Keratinocyte (primary cell): ENCODE measurements around the gene GYS1.

Source experiments
- EZH2 ChIP-seq: IDR thresholded peaks from one replicate; pipeline ENCODE4 v1.6.1; 2012; ENCODE audit warnings: inconsistent platforms, mild to moderate bottlenecking, low read length, moderate library complexity
- TF ChIP-seq, protein P1 (sequence below), 3 experiments: IDR thresholded peaks in 1 of 3; conservative IDR thresholded peaks in 1 of 3; optimal IDR thresholded peaks in 1 of 3; 2 replicates in 2 of 3; 3 replicates in 1 of 3; pipeline versions ENCODE3 to v1.5.1; 2011; ENCODE audit warnings: low read length in 3 of 3, mild to moderate bottlenecking in 3 of 3, moderate library complexity in 2 of 3, control low read depth in 1 of 3, inconsistent platforms in 1 of 3; ENCODE audit not compliant: insufficient read depth in 2 of 3; ENCODE audit errors: extremely low read depth in 1 of 3

DNA sequence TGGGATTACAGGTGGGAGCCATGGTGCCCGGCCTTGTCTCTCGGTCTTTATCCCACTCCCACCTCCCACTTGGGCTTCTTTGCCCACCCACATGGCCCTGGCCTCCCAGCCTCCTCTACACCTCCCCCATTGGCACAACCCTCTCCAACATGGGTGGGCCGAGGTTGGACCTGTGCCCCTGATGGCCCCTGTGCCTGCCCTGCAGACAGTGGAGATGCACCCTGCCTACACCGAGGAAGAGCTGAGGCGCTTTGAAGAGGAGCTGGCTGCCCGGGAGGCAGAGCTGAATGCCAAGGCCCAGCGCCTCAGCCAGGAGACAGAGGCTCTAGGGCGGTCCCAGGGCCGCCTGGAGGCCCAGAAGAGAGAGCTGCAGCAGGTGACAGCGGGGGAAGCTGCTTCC is 72.2 kb downstream of the GYS1 start:
- TF ChIP-seq, protein P1, sequence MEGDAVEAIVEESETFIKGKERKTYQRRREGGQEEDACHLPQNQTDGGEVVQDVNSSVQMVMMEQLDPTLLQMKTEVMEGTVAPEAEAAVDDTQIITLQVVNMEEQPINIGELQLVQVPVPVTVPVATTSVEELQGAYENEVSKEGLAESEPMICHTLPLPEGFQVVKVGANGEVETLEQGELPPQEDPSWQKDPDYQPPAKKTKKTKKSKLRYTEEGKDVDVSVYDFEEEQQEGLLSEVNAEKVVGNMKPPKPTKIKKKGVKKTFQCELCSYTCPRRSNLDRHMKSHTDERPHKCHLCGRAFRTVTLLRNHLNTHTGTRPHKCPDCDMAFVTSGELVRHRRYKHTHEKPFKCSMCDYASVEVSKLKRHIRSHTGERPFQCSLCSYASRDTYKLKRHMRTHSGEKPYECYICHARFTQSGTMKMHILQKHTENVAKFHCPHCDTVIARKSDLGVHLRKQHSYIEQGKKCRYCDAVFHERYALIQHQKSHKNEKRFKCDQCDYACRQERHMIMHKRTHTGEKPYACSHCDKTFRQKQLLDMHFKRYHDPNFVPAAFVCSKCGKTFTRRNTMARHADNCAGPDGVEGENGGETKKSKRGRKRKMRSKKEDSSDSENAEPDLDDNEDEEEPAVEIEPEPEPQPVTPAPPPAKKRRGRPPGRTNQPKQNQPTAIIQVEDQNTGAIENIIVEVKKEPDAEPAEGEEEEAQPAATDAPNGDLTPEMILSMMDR (optimal IDR thresholded peaks at IDR 0.05 in 1 of 3, IDR thresholded peaks at IDR 0.05 in 1 of 3, conservative IDR thresholded peaks at IDR 0.05 in 1 of 3; ENCODE audit: extremely low read depth in 1 of 3, insufficient read depth in 2 of 3, low read length in 3 of 3): no peak
- no peak for TF ChIP-seq EZH2
